ENCODE data around the gene SCN8A.

The SCN8A gene

DNA sequence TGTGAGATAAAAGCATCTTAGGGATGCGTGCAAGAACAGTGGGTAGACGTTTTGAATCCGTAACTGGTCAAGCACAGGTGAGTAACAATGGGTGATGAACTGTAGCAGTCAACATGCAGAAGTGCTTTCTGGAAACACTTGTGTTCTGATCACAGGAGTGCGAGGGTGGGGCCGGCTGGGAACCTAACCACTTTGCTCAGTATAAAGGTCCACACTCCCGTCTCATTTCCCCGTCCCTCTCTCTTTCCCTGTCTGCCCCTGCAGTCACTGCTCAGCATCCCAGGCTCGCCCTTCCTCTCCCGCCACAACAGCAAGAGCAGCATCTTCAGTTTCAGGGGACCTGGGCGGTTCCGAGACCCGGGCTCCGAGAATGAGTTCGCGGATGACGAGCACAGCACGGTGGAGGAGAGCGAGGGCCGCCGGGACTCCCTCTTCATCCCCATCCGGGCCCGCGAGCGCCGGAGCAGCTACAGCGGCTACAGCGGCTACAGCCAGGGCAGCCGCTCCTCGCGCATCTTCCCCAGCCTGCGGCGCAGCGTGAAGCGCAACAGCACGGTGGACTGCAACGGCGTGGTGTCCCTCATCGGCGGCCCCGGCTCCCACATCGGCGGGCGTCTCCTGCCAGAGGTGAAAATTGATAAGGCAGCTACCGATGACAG is 130.4 kb downstream of the SCN8A start:
- DNase-seq (ENCODE audit: low spot score), result no peak

DNA sequence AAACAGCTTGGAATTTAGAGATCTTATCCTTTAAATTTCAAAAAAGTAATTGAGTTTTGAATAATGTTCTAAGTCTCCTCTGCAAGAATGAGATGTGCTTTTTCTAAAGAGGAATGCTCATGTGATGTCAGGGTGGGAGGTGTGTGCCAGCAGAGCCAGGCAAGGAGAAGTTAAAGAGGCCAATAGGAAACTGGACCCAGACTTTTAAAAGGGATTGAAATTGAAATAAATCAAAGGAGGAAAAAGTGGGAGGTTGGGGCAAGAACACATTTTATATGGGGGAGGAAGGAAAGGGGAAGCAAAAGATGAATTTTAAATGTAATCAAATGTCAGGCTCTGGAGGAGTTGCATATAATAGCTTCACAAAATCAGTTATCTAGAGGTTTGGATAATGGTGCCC is 131.4 kb downstream of the SCN8A start:
- no peak for DNase-seq (ENCODE audit: low spot score)

- DNase-seq (ENCODE audit: low spot score), result no peak
These were observed 135.1 kb downstream of the SCN8A start for GRCh38 chr12:51726161-51726560.

- no peak for DNase-seq (ENCODE audit: low spot score)
These were observed 135.9 kb downstream of the SCN8A start for GRCh38 chr12:51726931-51727330.

DNA sequence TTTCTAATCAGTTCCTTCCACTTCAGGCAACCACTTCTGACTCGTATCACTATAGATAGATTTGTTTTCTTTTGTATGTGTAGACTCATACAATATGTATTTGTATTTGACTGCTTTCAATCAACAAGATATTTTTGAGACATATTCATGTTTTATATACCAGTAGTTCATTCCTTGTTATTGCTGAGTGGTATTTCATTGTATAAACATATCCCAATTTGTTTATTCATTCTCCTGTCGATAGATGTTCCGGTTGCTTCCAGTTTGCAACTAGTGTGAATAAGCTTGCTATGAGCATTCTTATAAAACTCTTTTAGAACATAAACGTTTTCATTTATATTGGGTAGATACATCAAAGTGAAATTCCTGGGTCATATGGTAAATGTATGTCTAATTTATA is 138.3 kb downstream of the SCN8A start:
- DNase-seq (ENCODE audit: low spot score), result no peak

DNA sequence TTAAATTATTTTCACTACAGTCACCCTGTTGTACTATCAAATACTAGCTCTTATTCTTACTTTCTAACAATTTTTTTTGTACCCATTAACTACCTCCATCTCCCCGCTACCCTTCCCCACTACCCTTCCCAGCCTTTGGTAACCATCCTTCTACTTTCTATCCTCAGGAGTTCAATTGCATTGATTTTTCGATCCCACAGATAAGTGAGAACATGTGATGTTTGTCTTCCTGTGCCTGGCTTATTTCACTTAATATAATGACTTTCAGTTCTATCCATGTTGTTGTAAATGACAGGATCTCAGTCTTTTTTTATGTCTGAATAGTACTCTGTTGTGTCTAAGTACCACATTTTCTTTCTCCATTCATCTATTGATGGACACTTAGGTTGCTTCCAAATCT is 139.7 kb downstream of the SCN8A start:
- no peak for DNase-seq (ENCODE audit: low spot score)

- no peak for DNase-seq (ENCODE audit: low spot score)
These were observed 149.5 kb downstream of the SCN8A start for GRCh38 chr12:51740536-51740935.

- no peak for DNase-seq (ENCODE audit: low spot score)
These were observed 153.2 kb downstream of the SCN8A start for GRCh38 chr12:51744235-51744634.

- no peak for DNase-seq (ENCODE audit: low spot score)
These were observed 153.9 kb downstream of the SCN8A start for GRCh38 chr12:51744957-51745356.

DNA sequence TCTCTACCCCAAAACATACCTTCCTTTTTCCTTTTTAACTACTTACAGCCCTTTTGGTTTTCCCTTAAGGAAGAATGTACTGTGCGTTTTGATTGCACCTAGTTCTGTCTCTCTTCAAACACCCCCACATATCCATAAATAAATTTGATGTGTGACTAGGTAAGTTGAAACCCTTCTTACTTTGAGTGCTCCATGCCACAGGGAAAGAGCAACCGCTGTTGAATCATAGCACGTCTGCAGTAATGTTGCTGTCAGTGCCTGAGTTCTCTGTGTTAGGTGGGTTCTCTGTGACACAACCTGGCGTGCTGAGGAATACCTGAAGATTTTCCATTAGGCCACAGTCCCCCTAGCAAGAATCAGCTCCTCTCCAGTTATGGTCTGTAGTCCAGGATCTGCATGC is 155.4 kb downstream of the SCN8A start:
- no peak for DNase-seq (ENCODE audit: low spot score)

GRCh38 chr12:51748235-51748634 is 157.2 kb downstream of the SCN8A start:
- no peak for DNase-seq (ENCODE audit: low spot score)

GRCh38 chr12:51749206-51749985 is 158.4 kb downstream of the SCN8A start:
- DNase-seq (ENCODE audit: low spot score), result no peak

DNA sequence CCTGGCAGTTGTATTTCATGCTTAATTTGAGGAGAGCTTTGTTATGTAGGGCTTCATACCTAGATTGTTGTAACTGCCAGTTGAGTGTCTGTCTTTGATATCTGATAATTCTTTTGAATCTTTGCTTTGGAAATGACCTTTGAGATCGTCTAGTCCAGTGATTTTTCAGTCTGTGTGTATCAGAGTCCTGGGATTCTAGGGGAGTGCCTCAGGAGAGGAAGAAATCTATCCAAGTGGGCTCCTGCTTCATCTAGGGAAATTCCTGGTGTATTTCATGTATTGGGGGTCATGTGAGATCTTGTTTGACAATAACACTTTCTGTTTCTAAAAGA is 158.9 kb downstream of the SCN8A start:
- no peak for DNase-seq (ENCODE audit: low spot score)

GRCh38 chr12:51751661-51752060 is 160.6 kb downstream of the SCN8A start:
- no peak for DNase-seq (ENCODE audit: low spot score)

GRCh38 chr12:51752234-51752889 is 161.3 kb downstream of the SCN8A start:
- no peak for DNase-seq (ENCODE audit: low spot score)

DNA sequence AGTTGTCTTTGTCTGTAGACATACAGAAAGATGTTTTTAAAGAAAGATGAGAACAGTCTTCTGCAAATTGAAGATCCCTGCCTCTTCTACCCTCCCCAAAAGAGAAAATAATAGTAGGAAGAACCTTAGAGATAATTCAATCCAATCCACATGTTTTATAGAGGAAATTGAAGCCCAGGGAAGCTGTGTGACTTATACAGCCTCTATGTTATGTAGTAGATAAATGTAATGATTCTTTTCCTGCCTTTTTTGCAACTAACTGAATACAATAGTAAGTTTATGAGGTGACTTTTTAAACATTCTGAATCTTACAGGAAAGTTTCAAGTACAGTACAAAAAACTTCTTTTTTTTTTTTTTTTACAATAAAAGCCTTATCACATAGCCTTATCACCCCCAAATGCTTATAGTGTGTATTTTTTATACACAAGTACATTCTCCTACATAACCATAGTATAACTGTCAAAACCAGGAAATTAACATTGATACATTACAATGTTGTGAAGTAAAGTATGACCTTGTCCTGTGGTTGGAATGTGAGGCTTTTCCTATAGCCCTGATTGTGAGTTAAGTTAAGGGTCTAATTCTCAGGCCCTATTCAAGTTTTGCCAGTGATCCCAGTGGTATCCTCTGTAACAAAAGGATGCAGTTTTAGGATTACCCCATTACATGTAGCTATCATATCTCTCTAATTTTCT is 163.1 kb downstream of the SCN8A start:
- DNase-seq (ENCODE audit: low spot score), result no peak

DNA sequence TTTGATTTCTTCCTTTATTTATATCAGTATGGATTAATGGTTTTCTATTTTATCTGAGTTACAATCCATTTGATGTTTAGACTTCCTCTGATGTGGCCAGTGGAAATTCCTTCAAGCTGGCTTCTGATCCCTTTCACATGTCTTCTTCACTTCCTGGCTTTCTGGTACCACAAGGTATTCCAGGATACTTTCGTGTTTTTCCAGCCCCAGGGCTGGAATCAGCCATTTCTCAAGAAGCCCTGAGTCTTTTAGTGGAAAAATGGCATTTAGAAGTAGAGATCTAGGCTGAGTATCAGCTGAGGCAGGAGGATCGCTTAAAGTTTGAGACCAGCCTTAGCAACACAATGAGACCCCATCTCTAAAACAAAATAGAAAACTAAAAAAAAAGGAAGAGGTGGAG is 164.2 kb downstream of the SCN8A start:
- DNase-seq (ENCODE audit: low spot score), result no peak

DNA sequence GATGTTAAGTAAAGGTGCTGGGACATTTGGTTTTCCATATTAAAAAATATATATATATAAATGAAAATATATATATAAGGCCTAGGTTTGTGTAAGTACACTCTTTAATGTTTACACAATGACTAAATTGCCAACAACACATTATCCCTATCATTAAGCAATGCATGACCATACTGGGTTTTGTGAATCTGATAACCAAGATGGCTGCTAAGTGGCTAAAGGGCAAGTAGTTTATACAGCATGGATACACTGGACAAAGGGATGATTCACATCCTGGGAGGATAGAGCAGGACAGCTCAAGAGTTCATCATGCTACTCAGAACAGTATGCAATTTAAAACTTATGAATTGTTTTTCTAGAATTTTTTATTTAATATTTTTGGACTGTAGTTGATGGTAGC is 168.1 kb downstream of the SCN8A start:
- no peak for DNase-seq (ENCODE audit: low spot score)

DNA sequence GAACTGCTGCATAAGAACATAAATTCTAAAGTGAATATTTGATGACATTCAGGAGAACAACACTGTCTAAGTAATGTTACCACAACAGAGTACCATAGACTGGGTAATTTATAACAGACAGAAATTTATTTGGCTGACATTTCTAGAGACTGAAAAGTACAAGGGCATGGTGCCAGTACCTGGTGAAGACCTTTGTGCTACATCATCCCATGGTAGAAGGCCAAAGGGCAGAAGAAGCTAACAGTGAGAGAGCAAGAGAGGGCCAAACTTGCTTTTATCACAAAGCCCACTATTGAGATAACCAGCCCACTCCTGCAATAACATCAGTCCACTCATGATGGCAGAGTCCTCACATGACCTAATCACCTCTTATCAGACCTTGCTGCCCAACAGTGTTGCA is 168.7 kb downstream of the SCN8A start:
- no peak for DNase-seq (ENCODE audit: low spot score)

DNA sequence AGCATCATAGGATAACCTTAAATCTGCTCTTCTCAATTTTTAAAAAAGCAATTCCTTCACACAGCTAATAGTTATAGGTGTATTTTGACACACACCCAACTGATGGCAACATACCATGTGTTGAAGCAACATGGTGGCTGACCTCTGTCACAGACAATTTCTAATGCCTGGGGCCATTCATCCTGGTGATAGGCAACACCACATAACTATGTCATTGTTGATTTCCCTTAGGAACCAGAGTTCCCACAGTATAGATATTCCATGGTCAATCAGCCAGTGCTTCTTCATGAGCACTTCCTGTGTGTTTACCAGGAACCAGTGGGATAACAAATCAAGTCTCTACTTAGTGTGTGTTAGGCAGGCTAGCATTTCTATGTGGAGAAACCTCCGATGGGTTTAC is 169.2 kb downstream of the SCN8A start:
- no peak for DNase-seq (ENCODE audit: low spot score)

DNA sequence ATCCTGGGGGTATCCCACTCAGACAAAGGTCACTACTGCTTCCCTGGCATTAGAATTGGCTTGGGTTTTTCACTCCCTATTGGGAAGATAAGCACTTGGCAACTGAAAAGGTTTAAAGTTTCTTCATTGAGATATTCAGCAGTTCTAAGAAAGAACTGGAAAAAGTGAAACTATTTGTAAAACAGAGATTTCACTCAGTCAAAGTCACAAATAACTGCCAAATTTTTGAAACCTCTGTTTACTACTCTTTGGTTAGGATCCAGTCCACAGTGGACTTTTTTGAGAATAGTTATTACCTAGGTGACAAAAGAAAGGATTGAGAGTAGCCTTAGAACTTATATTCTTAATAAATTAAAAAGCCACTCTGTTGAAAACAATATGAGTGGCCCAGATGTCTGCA is 172.7 kb downstream of the SCN8A start:
- DNase-seq (ENCODE audit: low spot score), result no peak

DNA sequence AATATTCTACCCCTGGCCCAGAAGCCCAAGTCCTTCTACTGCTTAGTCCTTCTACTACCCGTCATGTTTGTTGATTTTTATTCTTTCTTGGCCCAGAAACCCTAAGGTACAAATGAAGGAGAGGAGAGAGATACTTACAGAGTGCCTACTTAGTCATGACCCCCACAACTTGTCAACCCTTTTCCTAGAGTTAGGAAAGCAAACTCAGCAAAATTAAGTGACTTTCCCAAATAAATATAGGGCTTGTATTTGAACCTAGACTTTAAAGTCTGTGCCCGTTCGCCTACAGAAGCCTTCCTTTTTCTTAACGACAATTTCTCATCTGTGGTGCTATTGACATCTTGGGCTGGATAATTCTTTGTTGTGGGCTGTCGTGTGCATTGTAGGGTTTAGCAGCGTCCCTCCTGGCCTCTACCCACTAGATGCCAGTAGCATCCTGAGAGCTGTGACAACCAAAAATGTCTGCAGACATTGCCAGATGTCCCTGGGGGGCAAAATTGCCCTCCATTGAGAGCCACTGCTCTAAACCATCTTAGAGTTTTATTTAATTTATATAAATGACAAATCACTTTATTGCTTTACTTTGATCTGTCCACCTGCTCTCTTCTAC is 175.1 kb downstream of the SCN8A start:
- no peak for DNase-seq (ENCODE audit: low spot score)

Data from CD4-positive, alpha-beta T cell treated with Interleukin-15 for 4 hours (primary cell).